HG03045 (cell line): Measurements from ENCODE around the gene OPCML.

Experiments used
- ATAC-seq: cut with Tn5 transposase; IDR thresholded peaks from one replicate; pipeline ENCODE4 v1.9.1; 2021; ENCODE audit warnings: mild to moderate bottlenecking, moderate library complexity; ENCODE audit not compliant: unreplicated experiment

OPCML gene

GRCh38 chr11:132472411-132473172, 1059.7 kb downstream of the OPCML start:
- no peak for ATAC-seq

GRCh38 chr11:132471466-132471865, 1060.8 kb downstream of the OPCML start:
- ATAC-seq, result no peak

- ATAC-seq, result no peak
Measured at GRCh38 chr11:132466983-132467382, 1065.3 kb downstream of the OPCML start.

GRCh38 chr11:132464939-132465338, 1067.4 kb downstream of the OPCML start:
- no peak for ATAC-seq

GRCh38 chr11:132464003-132464342, 1068.3 kb downstream of the OPCML start:
- no peak for ATAC-seq

- ATAC-seq, result no peak
Measured at GRCh38 chr11:132463295-132464002, 1068.9 kb downstream of the OPCML start.

- ATAC-seq, result no peak
Measured at GRCh38 chr11:132459736-132460135, 1072.6 kb downstream of the OPCML start.

- no peak for ATAC-seq
Measured at GRCh38 chr11:132457445-132457844, 1074.9 kb downstream of the OPCML start.

- no peak for ATAC-seq
Measured at GRCh38 chr11:132456751-132457328, 1075.5 kb downstream of the OPCML start.

GRCh38 chr11:132455044-132455443, 1077.3 kb downstream of the OPCML start:
- no peak for ATAC-seq

- ATAC-seq, result no peak
Measured at GRCh38 chr11:132453406-132453805, 1078.9 kb downstream of the OPCML start.

- no peak for ATAC-seq
Measured at GRCh38 chr11:132452616-132453015, 1079.7 kb downstream of the OPCML start.

GRCh38 chr11:132451942-132452601, 1080.2 kb downstream of the OPCML start:
- ATAC-seq, result no peak

GRCh38 chr11:132450631-132451030, 1081.7 kb downstream of the OPCML start:
- no peak for ATAC-seq

GRCh38 chr11:132448334-132448995, 1083.8 kb downstream of the OPCML start:
- ATAC-seq, result no peak

- no peak for ATAC-seq
Measured at GRCh38 chr11:132447761-132448160, 1084.5 kb downstream of the OPCML start.

GRCh38 chr11:132445859-132446291, 1086.4 kb downstream of the OPCML start:
- no peak for ATAC-seq

- ATAC-seq, result no peak
Measured at GRCh38 chr11:132444911-132445310, 1087.4 kb downstream of the OPCML start.

- ATAC-seq, result no peak
Measured at GRCh38 chr11:132439711-132440255, 1092.5 kb downstream of the OPCML start.

- ATAC-seq, result no peak
Measured at GRCh38 chr11:132438418-132438817, 1093.9 kb downstream of the OPCML start.
